ENCODE measurements around the gene UVRAG. TPM values are rescaled to one million over a fixed set of nuclear protein-coding genes. Genes with fewer than 3 reads are reported as not detected.

UVRAG gene
- total RNA-seq, 1 donor from 2014 or later = 34.0 TPM

- no peaks in the 10 kb centered on the region for H3K4me1 ChIP-seq
- no peaks in the 10 kb centered on the region for H3F3A ChIP-seq (ENCODE audit: low read depth)
- peaks cover 20% of the 10 kb centered on the region for H3K4me1 Mint-ChIP-seq
- peaks cover 3% of the 10 kb centered on the region for H3K27me3 Mint-ChIP-seq (ENCODE audit: insufficient read depth, low read depth)
- H2AFZ ChIP-seq (replicated peaks) = no peak overlapping the region
- H3K9ac ChIP-seq = no peak overlapping the region
- H3K36me3 Mint-ChIP-seq = no peaks in the 10 kb centered on the region
- no peak for TF ChIP-seq EZH2 (IDR thresholded peaks at IDR 0.05)
- TF ChIP-seq EZH2phosphoT487 (IDR thresholded peaks at IDR 0.05) = no peak
- no peak for TF ChIP-seq CTCF (IDR thresholded peaks at IDR 0.05)
- no peaks in the 10 kb centered on the region for H4K20me1 ChIP-seq (ENCODE audit: low read depth)
- no peak for DNase-seq (ENCODE audit: low spot score)
- H3K27ac ChIP-seq = no peak overlapping the region
- H3K9me3 Mint-ChIP-seq = no peaks in the 10 kb centered on the region
- no peak overlapping the region for H3K4me2 ChIP-seq
- H3K4me3 ChIP-seq = no peak overlapping the region
- peaks cover 54% of the 10 kb centered on the region for H3K27me3 ChIP-seq
- no peak overlapping the region for H3K27ac Mint-ChIP-seq
- H3K4me3 Mint-ChIP-seq = no peak overlapping the region
- H3K79me2 ChIP-seq (ENCODE audit: low read depth) = no peaks in the 10 kb centered on the region
- H3K9me3 ChIP-seq (ENCODE audit: low read depth) = no peaks in the 10 kb centered on the region
- no peaks in the 10 kb centered on the region for H3K36me3 ChIP-seq
These were observed 350.1 kb downstream of the UVRAG start for GRCh38 chr11:76164861-76165751.

DNA sequence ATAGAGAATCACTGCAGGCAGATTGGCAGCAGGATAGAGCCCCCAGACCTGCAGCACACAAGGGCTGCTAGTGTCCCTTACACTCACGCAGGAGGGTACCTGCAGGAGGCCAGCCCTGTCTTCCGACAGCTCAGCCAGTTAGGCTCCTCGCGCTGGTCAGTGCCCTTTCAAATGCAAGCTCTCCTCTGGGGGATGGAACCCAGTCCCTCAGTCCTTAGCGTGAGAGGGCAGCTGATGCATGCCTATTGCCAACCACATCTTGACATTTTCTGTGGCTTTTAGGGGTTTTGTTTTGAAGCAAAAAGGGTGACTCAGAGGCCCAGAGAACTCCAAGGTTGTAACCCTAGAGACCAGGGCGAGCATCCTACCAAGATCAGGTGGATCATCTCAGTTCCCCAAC lies 351.3 kb downstream of the UVRAG start:
- Histone ChIP-seq H3F3A (ENCODE audit: low read depth) (no peaks in the 10 kb centered on the region), H3K27me3 (peaks cover 54% of the 10 kb centered on the region), H3K4me2 (no peak overlapping the region), H3K36me3 (no peaks in the 10 kb centered on the region), H2AFZ (replicated peaks) (no peak overlapping the region), H3K9ac (no peak overlapping the region), H3K4me1 (no peaks in the 10 kb centered on the region), H3K27ac (no peak overlapping the region), H3K9me3 (ENCODE audit: low read depth) (no peaks in the 10 kb centered on the region), H4K20me1 (ENCODE audit: low read depth) (no peaks in the 10 kb centered on the region), H3K4me3 (no peak overlapping the region), H3K79me2 (ENCODE audit: low read depth) (no peaks in the 10 kb centered on the region)
- no peak overlapping the region for H3K27ac Mint-ChIP-seq
- TF ChIP-seq EZH2phosphoT487 (IDR thresholded peaks at IDR 0.05) = no peak
- TF ChIP-seq CTCF (IDR thresholded peaks at IDR 0.05) = no peak
- no peak for TF ChIP-seq EZH2 (IDR thresholded peaks at IDR 0.05)
- no peak for DNase-seq (ENCODE audit: low spot score)
- peaks cover 15% of the 10 kb centered on the region for H3K4me1 Mint-ChIP-seq
- H3K4me3 Mint-ChIP-seq = no peak overlapping the region
- no peaks in the 10 kb centered on the region for H3K9me3 Mint-ChIP-seq
- peaks cover 2% of the 10 kb centered on the region for H3K27me3 Mint-ChIP-seq (ENCODE audit: insufficient read depth, low read depth)
- H3K36me3 Mint-ChIP-seq = no peaks in the 10 kb centered on the region

- H3K4me2 ChIP-seq = no peak overlapping the region
- H3K27me3 ChIP-seq = peaks cover 54% of the 10 kb centered on the region
- H3K4me1 ChIP-seq = no peaks in the 10 kb centered on the region
- Mint-ChIP-seq H3K27ac (no peak overlapping the region), H3K4me3 (no peak overlapping the region), H3K36me3 (no peaks in the 10 kb centered on the region), H3K27me3 (ENCODE audit: insufficient read depth, low read depth) (peaks cover 1% of the 10 kb centered on the region), H3K4me1 (peaks cover 10% of the 10 kb centered on the region), H3K9me3 (no peaks in the 10 kb centered on the region)
- TF ChIP-seq EZH2phosphoT487 (IDR thresholded peaks at IDR 0.05) = no peak
- TF ChIP-seq CTCF (IDR thresholded peaks at IDR 0.05) = no peak
- TF ChIP-seq EZH2 (IDR thresholded peaks at IDR 0.05) = no peak
- no peak overlapping the region for H3K4me3 ChIP-seq
- no peaks in the 10 kb centered on the region for H3F3A ChIP-seq (ENCODE audit: low read depth)
- no peaks in the 10 kb centered on the region for H3K36me3 ChIP-seq
- H4K20me1 ChIP-seq (ENCODE audit: low read depth) = no peaks in the 10 kb centered on the region
- no peak overlapping the region for H2AFZ ChIP-seq (replicated peaks)
- no peak overlapping the region for H3K9ac ChIP-seq
- H3K27ac ChIP-seq = no peak overlapping the region
- DNase-seq (ENCODE audit: low spot score) = no peak
- no peaks in the 10 kb centered on the region for H3K9me3 ChIP-seq (ENCODE audit: low read depth)
- H3K79me2 ChIP-seq (ENCODE audit: low read depth) = no peaks in the 10 kb centered on the region
These were observed 352.6 kb downstream of the UVRAG start for GRCh38 chr11:76167590-76167989.

All from neural progenitor cell (in vitro differentiated cells).